HEK293T (cell line): ENCODE data around the gene PTGES.

ENCODE experiments used
- CTCF ChIA-PET: fragments of 350-600 bp; formaldehyde crosslinking; extraction: SDS; loops from one replicate; lab custom pipeline; 2021; ENCODE audit warnings: antibody characterized with exemption, inconsistent platforms; lab: Yijun Ruan, JAX
- POLR2A ChIA-PET: fragments of 350-600 bp; formaldehyde crosslinking; extraction: SDS; loops from one replicate; lab custom pipeline; 2020; ENCODE audit warnings: antibody characterized with exemption, inconsistent platforms; lab: Yijun Ruan, JAX
- DNase-seq: peaks from one replicate; pipeline ENCODE4 v3.0.0; 2012; ENCODE audit warnings: mixed read lengths; ENCODE audit errors: extremely low spot score
- ARNT ChIP-seq: fragments of 450-650 bp; IDR thresholded peaks from 2 replicates; pipeline ENCODE4 v1.6.1; 2017; ENCODE audit warnings: mild to moderate bottlenecking
- BHLHE40 ChIP-seq: fragments of 450-650 bp; IDR thresholded peaks from 2 replicates; pipeline ENCODE4 v1.6.1; 2016; ENCODE audit warnings: mild to moderate bottlenecking, moderate library complexity, borderline replicate concordance
- CTBP1 ChIP-seq: fragments of 450-650 bp; IDR thresholded peaks from 2 replicates; pipeline ENCODE4 v1.6.1; 2016; ENCODE audit warnings: borderline replicate concordance
- ELF4 ChIP-seq: fragments of 450-650 bp; IDR thresholded peaks from 2 replicates; pipeline ENCODE4 v1.6.1; 2017; ENCODE audit warnings: antibody characterized with exemption
- FOXA1 ChIP-seq: fragments of 450-650 bp; IDR thresholded peaks from 2 replicates; pipeline ENCODE4 v1.6.1; 2016; ENCODE audit warnings: mild to moderate bottlenecking
- FOXK2 ChIP-seq: fragments of 450-650 bp; IDR thresholded peaks from 2 replicates; pipeline ENCODE4 v1.6.1; 2016; ENCODE audit warnings: mild to moderate bottlenecking
- FOXM1 ChIP-seq: fragments of 450-650 bp; IDR thresholded peaks from 2 replicates; pipeline ENCODE4 v1.6.1; 2017; ENCODE audit warnings: mild to moderate bottlenecking, borderline replicate concordance
- HDGF ChIP-seq: fragments of 450-650 bp; IDR thresholded peaks from 2 replicates; pipeline ENCODE4 v1.6.1; 2017; ENCODE audit warnings: antibody characterized with exemption, borderline replicate concordance
- L3MBTL2 ChIP-seq: fragments of 450-650 bp; conservative IDR thresholded peaks from 2 replicates; pipeline ENCODE4 v1.6.1; 2016; ENCODE audit warnings: mild to moderate bottlenecking
- LEF1 ChIP-seq: fragments of 450-650 bp; IDR thresholded peaks from 2 replicates; pipeline ENCODE4 v1.6.1; 2017; ENCODE audit warnings: mild to moderate bottlenecking, borderline replicate concordance
- NFRKB ChIP-seq: fragments of 450-650 bp; IDR thresholded peaks from 2 replicates; pipeline ENCODE4 v1.6.1; 2016; ENCODE audit warnings: mild to moderate bottlenecking, moderate library complexity
- SP1 ChIP-seq: fragments of 450-650 bp; IDR thresholded peaks from 2 replicates; pipeline ENCODE4 v1.6.1; 2017
- SUZ12 ChIP-seq: fragments of 450-650 bp; IDR thresholded peaks from 2 replicates; pipeline ENCODE4 v1.6.1; 2016; ENCODE audit warnings: mild to moderate bottlenecking
- TARDBP ChIP-seq: fragments of 450-650 bp; IDR thresholded peaks from 2 replicates; pipeline ENCODE4 v1.6.1; 2016
- ZNF384 ChIP-seq: fragments of 450-650 bp; IDR thresholded peaks from 2 replicates; pipeline ENCODE4 v1.6.1; 2016
- TF ChIP-seq, protein P1 (sequence below): fragments of 450-650 bp; IDR thresholded peaks from 2 replicates; pipeline ENCODE4 v1.6.1; 2016

The PTGES gene

DNA sequence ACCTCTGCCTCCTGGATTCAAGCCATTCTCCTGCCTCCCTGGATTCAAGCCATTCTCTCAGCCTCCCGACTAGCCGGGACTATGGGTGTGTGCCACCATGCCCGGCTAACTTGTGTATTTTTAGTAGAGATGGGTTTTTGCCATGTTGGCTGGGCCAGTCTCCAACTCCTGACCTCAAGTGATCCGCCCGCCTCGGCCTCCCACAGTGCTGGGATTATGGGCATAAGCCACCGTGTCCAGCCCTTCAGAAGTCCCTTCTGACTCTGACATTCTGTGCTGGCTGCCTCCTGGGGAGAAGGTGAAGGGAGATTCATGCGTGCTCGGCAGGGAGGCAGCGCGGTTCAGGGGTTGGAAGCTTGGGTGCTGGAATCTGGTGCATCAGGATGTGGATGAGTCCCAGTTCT lies 58.6 kb downstream of the PTGES start:
- no peak for DNase-seq
- TF ChIP-seq FOXK2 = no peak
- TF ChIP-seq TARDBP = no peak
- TF ChIP-seq FOXA1 = no peak
- no peak for TF ChIP-seq FOXM1
- no peak for TF ChIP-seq ARNT
- no peak for TF ChIP-seq L3MBTL2
- no peak for TF ChIP-seq CTBP1
- TF ChIP-seq ELF4 = no peak
- no peak for TF ChIP-seq LEF1
- TF ChIP-seq, protein P1, sequence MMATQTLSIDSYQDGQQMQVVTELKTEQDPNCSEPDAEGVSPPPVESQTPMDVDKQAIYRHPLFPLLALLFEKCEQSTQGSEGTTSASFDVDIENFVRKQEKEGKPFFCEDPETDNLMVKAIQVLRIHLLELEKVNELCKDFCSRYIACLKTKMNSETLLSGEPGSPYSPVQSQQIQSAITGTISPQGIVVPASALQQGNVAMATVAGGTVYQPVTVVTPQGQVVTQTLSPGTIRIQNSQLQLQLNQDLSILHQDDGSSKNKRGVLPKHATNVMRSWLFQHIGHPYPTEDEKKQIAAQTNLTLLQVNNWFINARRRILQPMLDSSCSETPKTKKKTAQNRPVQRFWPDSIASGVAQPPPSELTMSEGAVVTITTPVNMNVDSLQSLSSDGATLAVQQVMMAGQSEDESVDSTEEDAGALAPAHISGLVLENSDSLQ = no peak
- TF ChIP-seq HDGF = no peak
- no peak for TF ChIP-seq SUZ12
- no peak for TF ChIP-seq SP1
- TF ChIP-seq ZNF384 = no peak
- no peak for TF ChIP-seq BHLHE40
- ChIA-PET POLR2A (no interaction called here), CTCF (no interaction called here)

DNA sequence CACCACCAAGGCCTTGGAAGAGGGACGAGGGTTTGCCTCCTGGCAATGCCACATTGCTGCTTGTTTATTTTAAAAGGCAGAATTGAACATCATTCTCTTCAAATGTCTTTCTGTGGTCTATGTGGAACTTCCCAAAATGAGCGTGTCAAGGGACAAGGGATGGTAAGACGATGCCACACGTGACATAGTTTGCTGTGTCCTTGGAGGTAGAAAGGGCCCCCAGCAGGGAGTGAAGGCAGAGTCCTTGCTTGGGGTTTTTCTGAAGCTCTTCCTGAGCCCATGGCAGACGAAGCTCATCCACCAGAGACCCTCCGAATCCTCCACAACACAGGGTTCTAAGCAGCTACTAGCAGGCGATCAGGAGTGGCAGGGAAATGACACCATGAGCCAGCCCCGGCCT lies 59.1 kb downstream of the PTGES start:
- TF ChIP-seq ARNT (no peak), FOXA1 (no peak)
- CTCF ChIA-PET = no interaction called here
- no peak for DNase-seq
- POLR2A ChIA-PET = interaction anchor here (0.7 kb wide), 1 partner anchor 154 kb away, joined by 3 read pairs; no protein-coding TSS in a partner anchor

DNA sequence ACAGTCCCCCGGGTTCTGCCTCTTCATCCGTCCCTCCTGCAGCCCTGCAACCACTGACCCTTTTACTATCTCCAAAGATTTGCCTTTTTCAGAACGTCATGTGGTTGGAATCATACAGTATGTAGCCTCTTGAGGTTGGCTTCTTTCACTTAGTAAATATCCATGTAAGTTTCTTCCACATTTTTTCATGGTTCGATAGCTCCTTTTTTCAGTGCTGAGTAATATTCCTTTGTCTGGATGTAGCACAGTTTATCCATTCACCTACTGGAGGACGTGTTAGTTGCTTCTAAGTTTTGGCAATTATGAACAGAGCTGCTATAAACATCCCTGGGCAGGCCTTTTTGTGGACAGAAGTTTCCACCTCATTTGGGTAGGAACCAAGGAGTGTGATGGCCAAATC lies 60.3 kb downstream of the PTGES start:
- CTCF ChIA-PET = no interaction called here
- TF ChIP-seq NFRKB = no peak
- no peak for TF ChIP-seq ELF4
- TF ChIP-seq CTBP1 = no peak
- no peak for TF ChIP-seq LEF1
- no peak for TF ChIP-seq L3MBTL2
- no peak for TF ChIP-seq HDGF
- TF ChIP-seq BHLHE40 = no peak
- no peak for TF ChIP-seq FOXK2
- TF ChIP-seq FOXA1 = no peak
- no peak for TF ChIP-seq ARNT
- TF ChIP-seq FOXM1 = no peak
- no peak for TF ChIP-seq SP1
- no peak for TF ChIP-seq TARDBP
- TF ChIP-seq, protein P1 = no peak
- TF ChIP-seq SUZ12 = no peak
- no peak for DNase-seq

More for the DNA sequence above, 60.3 kb downstream of the PTGES start:
- POLR2A ChIA-PET = no interaction called here
